Activated CD8-positive, alpha-beta memory T cell treated with anti-CD3 and anti-CD28 coated beads, Interleukin-2, amount 50 U/mL, for 24 hours (primary cell): ENCODE measurements around the gene DIAPH2.
"Not testable (repeated sequence)": the region's sequence is repeated elsewhere in the genome, so short reads cannot be mapped to it uniquely, and the experiment has no call there.

Experiments used
- DNase-seq: peaks from one replicate; pipeline ENCODE4 v3.0.0-alpha.2; 2020; ENCODE audit errors: extremely low read depth

Gene DIAPH2

GRCh38 chrX:96833333-96833732, 148.7 kb downstream of the DIAPH2 start:
- DNase-seq: no peak

- no peak for DNase-seq
Measured at GRCh38 chrX:96834137-96834536, 149.5 kb downstream of the DIAPH2 start.

DNA sequence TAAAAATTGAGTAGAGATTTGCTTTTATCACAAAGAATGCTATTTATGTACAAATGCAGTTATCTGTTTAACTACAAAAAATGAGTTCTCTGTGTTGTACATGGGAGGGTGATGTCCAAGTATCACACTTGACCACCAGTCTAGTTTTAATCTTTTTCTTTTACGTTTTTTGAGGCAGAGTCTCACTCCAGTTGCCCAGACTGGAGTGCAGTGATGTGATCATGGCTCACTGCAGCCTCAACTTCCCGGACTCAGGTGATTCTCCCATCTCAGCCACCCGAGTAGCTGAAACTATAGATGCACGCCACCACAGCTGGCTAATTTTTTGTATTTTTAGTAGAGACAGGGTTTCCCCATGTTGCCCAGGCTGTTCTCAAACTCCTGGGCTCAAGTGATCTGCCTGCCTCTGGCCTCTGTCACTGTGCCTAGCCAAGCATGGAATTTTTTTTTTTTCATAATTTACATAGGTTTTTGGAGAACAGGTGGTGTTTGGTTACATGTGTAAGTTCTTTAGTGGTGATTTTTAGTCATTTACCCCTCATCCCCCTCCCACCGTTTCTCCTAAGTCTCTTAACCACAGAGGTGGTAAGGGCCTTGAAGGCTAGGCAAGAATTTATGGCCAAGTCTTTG, 151.1 kb downstream of the DIAPH2 start:
- DNase-seq: no peak

- DNase-seq: no peak
Measured at GRCh38 chrX:96837808-96838207, 153.2 kb downstream of the DIAPH2 start.

GRCh38 chrX:96838537-96838936, 153.9 kb downstream of the DIAPH2 start:
- no peak for DNase-seq

GRCh38 chrX:96841325-96841724, 156.7 kb downstream of the DIAPH2 start:
- DNase-seq: no peak

DNA sequence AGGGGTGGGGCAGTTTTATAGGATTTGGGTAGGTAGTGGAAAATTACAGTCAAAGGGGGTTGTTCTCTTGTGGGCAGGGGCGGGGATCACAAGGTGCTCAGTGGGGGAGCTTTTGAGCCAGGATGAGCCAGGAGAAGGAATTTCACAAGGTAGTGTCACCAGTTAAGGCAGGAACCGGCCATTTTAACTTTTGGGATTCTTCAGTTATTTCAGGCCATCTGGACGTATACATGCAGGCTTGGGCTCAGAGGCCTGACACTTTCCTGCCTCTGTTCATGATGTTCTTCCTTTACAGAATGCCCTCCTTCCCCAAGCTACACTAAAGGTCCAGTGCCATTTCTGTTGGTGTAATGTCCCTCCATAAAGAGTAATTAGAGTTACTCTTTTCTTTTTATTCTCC, 157.2 kb downstream of the DIAPH2 start:
- DNase-seq: not testable (repeated sequence)

GRCh38 chrX:96843566-96843965, 158.9 kb downstream of the DIAPH2 start:
- no peak for DNase-seq

- DNase-seq: no peak
Measured at GRCh38 chrX:96846841-96847240, 162.2 kb downstream of the DIAPH2 start.

GRCh38 chrX:96859422-96859821, 174.8 kb downstream of the DIAPH2 start:
- not testable (repeated sequence) for DNase-seq

- no peak for DNase-seq
Measured at GRCh38 chrX:96861218-96861617, 176.6 kb downstream of the DIAPH2 start.

DNA sequence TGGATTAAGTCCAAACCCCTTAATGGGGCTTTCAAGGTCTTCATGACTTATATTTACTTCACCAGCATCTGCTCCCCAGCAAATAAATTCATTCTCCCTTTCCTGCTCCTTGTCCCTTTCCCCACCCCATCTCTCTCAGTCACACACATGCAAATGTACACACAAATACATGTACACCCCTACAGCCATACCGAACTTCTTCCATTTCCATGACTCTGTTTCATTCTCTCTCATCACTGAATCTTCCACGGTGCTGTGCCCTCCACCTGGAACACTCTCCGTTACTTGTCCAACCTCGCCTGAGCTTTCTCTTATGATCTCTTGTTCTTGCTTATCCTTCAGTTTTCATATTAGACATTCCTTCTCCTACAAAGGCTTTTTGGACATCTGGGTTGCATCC, 177.0 kb downstream of the DIAPH2 start:
- DNase-seq: no peak

GRCh38 chrX:96883608-96884007, 199.0 kb downstream of the DIAPH2 start, which contains the start of gene RPA4:
Gene RPA4 (plus strand): TSS chrX:96883908. CDS start chrX:96884311, 403 bp downstream.
- no peak for DNase-seq

GRCh38 chrX:96884027-96884426, 199.4 kb downstream of the DIAPH2 start:
- no peak for DNase-seq

- no peak for DNase-seq
Measured at GRCh38 chrX:96889726-96890125, 205.1 kb downstream of the DIAPH2 start.

DNA sequence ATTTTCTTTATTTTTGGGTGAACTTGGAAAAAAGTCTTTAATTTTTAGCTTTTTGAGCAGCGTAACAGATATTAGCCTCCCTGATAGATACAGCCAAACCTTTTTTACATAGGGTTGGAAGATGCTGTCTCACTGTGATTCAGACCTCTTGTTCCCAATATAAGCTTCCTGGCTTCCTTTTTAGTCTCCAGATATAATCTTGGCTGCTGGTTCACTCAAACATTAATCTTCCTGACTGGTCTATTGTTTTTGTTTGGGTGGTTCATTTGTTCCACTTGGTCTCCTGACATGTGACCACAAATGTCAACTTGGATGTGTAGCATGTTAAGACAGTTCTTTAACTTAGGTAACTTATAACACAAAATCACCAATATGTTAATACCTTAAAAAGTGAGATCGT, 222.1 kb downstream of the DIAPH2 start:
- DNase-seq: no peak

GRCh38 chrX:96907516-96908272, 223.1 kb downstream of the DIAPH2 start:
- no peak for DNase-seq

DNA sequence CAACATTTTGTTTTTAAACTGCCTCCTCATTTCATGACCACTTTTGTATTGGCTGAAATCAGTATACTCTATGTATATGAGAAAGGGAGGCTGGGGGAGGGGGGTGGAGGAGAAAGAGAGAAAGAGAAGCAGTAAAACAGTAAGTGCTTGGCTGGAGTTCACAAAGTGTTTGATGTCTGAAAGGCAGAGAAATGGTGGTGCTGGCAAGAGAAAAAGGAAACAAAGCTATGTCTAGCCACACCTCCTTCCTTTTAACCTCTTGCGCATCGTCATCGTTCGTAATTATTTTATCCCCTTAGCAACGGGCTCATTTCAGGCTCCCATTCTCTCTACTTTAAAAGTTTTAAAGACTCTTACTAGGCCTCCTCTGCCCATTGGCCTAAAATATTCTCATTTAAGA, 224.6 kb downstream of the DIAPH2 start:
- no peak for DNase-seq

DNA sequence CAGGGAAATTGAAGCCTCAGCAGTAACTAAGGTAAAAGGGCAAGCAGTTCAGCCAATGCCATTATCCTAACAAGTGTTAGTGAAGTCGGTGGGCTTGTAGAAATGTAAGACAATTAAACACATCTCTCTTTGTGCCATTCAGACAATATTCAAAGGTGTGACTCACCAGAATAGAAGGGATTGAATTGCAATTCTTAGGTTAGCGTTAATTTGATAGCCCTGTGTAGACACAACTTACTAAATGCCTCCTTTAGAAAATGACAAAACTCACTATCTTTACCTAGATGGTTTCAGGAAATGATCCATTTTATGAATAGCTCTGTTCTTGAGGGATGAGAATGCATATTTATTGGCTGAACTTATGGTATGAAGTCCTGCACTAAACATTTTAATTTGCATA, 234.2 kb downstream of the DIAPH2 start:
- no peak for DNase-seq

DNA sequence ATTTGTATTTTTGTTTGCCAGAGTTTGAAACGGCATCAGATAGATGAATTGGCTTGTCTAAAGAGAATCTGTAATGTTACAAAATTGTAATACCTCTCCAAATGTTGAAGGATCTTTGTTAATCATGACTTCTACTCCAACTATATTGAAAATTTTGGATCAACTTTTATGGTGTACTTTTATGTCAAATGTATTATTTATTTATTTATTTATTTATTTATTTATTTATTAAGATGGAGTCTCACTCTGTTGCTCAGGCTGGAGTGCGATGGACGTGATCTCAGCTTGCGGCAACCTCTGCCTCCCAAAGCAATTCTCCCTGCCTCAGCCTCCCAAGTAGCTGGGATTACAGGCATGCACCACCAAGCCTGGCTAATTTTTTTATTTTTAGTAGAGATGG, 235.0 kb downstream of the DIAPH2 start:
- DNase-seq: no peak

- DNase-seq: no peak
Measured at GRCh38 chrX:96924581-96924980, 239.9 kb downstream of the DIAPH2 start.

DNA sequence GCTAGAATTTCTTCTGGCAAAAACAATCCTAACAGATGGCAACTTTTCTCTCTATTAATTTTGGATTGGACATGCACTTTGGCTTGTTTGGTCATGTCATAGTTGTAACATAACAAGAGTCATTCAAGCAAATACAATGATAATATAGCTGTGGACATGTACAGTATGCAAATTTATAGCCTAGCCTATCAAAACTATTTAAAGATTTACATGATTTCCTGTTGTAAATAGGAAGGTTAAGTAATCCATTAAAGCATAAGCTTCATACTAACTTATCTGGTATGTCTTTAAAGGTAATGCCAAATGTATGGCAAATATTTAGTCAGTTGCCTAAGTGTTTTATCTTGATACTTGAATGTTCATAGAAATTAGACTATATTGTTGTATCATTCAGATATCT, 244.4 kb downstream of the DIAPH2 start:
- no peak for DNase-seq

DNA sequence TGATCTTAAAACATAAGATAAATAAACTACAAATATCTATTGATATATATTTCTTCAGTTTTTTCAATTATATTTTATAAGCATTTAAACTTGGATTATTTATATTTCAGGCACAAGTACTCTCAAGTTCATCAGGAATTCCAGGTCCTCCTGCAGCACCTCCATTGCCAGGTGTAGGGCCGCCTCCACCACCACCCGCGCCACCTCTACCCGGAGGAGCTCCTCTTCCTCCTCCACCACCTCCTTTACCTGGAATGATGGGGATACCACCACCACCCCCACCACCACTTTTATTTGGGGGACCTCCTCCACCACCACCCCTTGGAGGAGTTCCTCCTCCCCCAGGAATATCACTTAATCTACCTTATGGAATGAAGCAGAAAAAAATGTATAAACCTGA, 273.1 kb downstream of the DIAPH2 start:
- no peak for DNase-seq

DNA sequence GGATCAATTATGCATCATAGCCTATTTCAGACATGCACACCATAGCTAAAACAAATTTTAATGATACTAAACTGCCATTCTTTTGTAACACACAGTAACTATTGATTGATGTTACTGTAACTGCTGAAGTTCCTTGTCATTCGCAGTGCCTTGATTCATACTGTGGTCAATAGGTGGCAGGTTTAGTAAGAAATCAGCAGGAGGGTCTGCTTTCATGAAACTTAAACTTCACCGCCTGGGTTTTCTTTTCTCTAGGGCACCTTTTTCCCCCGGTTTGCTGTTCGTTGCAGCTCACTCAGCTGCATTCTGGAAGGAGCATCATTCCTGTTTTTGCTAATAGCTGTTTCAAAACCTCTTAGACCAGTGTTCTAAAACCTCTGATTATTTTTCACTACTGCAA, 287.2 kb downstream of the DIAPH2 start:
- no peak for DNase-seq
